GM20000 (cell line): ENCODE measurements around the gene CLDN6.

Experiments used
- DNase-seq: peaks from one replicate; pipeline ENCODE4 v3.0.0; 2012; ENCODE audit warnings: low spot score
- TF ChIP-seq, protein P1 (sequence below): IDR thresholded peaks from 2 replicates; pipeline ENCODE4 v1.5.1; 2012; ENCODE audit warnings: mild to moderate bottlenecking, control low read depth; ENCODE audit errors: extremely low read depth, missing control alignments

Gene CLDN6

DNA sequence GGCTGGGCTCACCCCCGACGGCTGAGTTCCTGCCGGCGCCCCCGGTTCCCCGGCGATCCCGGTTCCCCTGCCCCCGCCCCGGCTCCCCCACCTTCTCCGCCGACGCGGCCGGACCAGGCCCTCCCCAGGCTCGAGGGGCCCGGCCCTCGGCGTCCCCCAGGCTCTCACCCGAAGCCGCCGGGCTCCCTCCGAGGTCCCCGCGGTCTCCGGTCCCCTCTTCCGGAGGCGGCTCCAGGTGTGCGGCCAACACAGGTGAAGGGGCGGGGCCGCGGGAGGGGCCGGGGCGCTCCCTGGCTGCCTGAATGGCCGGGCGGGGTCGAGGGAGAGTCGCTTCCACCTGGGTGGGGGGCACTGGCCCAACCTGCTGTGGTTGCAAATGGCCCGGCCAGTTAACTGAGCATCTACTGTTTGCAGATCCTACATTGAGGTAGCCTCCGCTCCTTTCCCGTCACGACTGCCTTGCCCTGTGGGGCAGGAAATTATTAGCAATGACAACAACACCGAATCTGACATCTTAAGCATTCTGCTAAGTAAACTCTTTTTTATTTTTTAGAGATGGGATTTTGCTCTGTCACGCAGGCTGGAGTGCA is 18.8 kb upstream of the CLDN6 start, which contains the start of gene BICDL2:
Gene BICDL2 (minus strand): TSS at position 219 of the 590 bp plus-strand sequence. CDS start 1,448 bp downstream, outside the sequence.
- DNase-seq, result no peak
- TF ChIP-seq, protein P1, sequence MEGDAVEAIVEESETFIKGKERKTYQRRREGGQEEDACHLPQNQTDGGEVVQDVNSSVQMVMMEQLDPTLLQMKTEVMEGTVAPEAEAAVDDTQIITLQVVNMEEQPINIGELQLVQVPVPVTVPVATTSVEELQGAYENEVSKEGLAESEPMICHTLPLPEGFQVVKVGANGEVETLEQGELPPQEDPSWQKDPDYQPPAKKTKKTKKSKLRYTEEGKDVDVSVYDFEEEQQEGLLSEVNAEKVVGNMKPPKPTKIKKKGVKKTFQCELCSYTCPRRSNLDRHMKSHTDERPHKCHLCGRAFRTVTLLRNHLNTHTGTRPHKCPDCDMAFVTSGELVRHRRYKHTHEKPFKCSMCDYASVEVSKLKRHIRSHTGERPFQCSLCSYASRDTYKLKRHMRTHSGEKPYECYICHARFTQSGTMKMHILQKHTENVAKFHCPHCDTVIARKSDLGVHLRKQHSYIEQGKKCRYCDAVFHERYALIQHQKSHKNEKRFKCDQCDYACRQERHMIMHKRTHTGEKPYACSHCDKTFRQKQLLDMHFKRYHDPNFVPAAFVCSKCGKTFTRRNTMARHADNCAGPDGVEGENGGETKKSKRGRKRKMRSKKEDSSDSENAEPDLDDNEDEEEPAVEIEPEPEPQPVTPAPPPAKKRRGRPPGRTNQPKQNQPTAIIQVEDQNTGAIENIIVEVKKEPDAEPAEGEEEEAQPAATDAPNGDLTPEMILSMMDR, result no peak

- TF ChIP-seq, protein P1, result no peak
- DNase-seq, result no peak
Measured at GRCh38 chr16:3035972-3036725, 18.2 kb upstream of the CLDN6 start.

- no peak for DNase-seq
- TF ChIP-seq, protein P1, result no peak
Measured at GRCh38 chr16:3035289-3035971, 17.4 kb upstream of the CLDN6 start.

- peak; percentile 74 for DNase-seq
- TF ChIP-seq, protein P1, result no peak
Measured at GRCh38 chr16:3032624-3033023, 14.6 kb upstream of the CLDN6 start.

GRCh38 chr16:3030222-3031212 is 12.5 kb upstream of the CLDN6 start:
- TF ChIP-seq, protein P1, result no peak
- DNase-seq, result no peak

DNA sequence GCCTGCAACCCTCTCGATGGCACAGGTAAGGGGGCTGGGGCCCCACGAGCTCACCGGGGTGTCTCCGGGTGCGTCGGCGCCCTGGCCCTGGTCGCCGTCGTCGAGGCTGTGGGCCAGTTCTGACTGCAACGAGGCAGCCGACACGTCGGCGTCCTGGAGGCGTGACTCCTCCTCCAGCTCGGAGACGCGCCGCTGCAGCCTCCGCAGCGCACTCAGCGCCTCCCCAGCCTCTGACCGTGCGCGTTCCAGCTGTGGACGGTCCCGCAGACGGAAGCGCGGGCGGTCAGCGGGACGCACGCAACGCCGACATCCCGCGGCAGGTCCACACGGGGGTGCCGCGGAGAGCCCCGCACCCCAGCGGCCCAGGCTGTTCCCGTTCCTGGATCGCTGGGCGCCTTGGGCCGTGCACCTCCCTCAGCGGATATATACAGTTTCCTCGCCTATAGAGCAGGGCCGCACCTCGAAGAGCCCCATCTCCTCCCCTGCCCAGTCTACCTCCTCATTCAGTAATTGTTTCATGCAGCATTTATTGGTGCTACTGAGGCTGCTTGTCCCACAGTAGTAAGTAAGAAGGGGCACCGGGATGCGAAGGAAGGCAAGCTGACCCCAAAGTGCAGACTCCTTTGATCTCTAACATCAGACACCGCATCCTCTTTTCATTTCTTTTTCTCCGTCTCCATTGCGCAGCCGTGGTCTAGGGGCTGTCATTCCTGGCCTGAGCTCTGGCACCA is 11.7 kb upstream of the CLDN6 start:
- peak; percentile 74 for DNase-seq
- TF ChIP-seq, protein P1, result no peak
